Endodermal cell (in vitro differentiated cells): Measurements from ENCODE around the gene RXRA. TPM values are rescaled to one million over a fixed set of nuclear protein-coding genes. Genes with fewer than 3 reads are reported as not detected.

Experiments used
- DNase-seq: peaks from one replicate; pipeline ENCODE4 v3.0.0-alpha.2; 2017
- H3K27ac ChIP-seq: 2 replicates; pipeline ENCODE4 v1.5.1; 2013; ENCODE audit warnings: mild to moderate bottlenecking, low read depth, low read length, moderate library complexity
- H3K27me3 ChIP-seq: 2 replicates; pipeline ENCODE4 v1.6.1; 2013; ENCODE audit warnings: mild to moderate bottlenecking, low read length, moderate library complexity; ENCODE audit not compliant: insufficient read depth, control insufficient read depth, poor library complexity, severe bottlenecking
- H3K36me3 ChIP-seq: 2 replicates; pipeline ENCODE4 v1.7.0; 2013; ENCODE audit warnings: mild to moderate bottlenecking, low read length, moderate library complexity; ENCODE audit not compliant: control insufficient read depth, insufficient read depth
- H3K4me1 ChIP-seq: one replicate; pipeline ENCODE4 v1.7.0; 2013; ENCODE audit warnings: low read length; ENCODE audit not compliant: control insufficient read depth, insufficient read depth
- H3K4me3 ChIP-seq: 2 replicates; pipeline ENCODE4 v1.5.1; 2013; ENCODE audit warnings: mild to moderate bottlenecking, low read length, moderate library complexity
- H3K9ac ChIP-seq: 2 replicates; pipeline ENCODE4 v1.6.1; 2013; ENCODE audit warnings: mild to moderate bottlenecking, low read length, moderate library complexity; ENCODE audit not compliant: poor library complexity, severe bottlenecking; ENCODE audit errors: extremely low read depth
- H3K9me3 ChIP-seq: 2 replicates; pipeline ENCODE4 v1.6.1; 2013; ENCODE audit warnings: mild to moderate bottlenecking, low read length, moderate library complexity; ENCODE audit not compliant: control insufficient read depth
- H3K27ac Mint-ChIP-seq: 2 replicates; pipeline ENCODE4 v1.8.0; 2020; ENCODE audit warnings: mixed read lengths
- H3K27me3 Mint-ChIP-seq: 2 replicates; pipeline ENCODE4 v1.8.0; 2021; ENCODE audit warnings: mild to moderate bottlenecking, mixed read lengths; ENCODE audit not compliant: insufficient read depth
- H3K36me3 Mint-ChIP-seq: 2 replicates; pipeline ENCODE4 v1.8.0; 2020; ENCODE audit warnings: low read depth, mixed read lengths
- H3K4me1 Mint-ChIP-seq: 2 replicates; pipeline ENCODE4 v1.8.0; 2020; ENCODE audit warnings: mixed read lengths
- H3K4me3 Mint-ChIP-seq: 2 replicates; pipeline ENCODE4 v1.8.0; 2020; ENCODE audit warnings: mild to moderate bottlenecking, moderate library complexity, mixed read lengths
- H3K9me3 Mint-ChIP-seq: 2 replicates; pipeline ENCODE4 v1.8.0; 2020; ENCODE audit warnings: mild to moderate bottlenecking, mixed read lengths
- CTCF ChIP-seq: fragments of 200-600 bp; sonication (generic); conservative IDR thresholded peaks from 2 replicates; pipeline ENCODE4 v1.5.0; 2021; ENCODE audit warnings: antibody characterized with exemption, mild to moderate bottlenecking
- WGBS, 2 experiments: methylation state at CpG; one replicate each; pipeline versions ENCODE4 v1.1.5 to v1.1.7; 2013; ENCODE audit warnings: missing lambda C conversion rate in 2 of 2, mixed read lengths in 1 of 2; ENCODE audit not compliant: insufficient coverage in 1 of 2, insufficient read length in 1 of 2; 5-methylcytosine and 5-hydroxymethylcytosine counted together
- total RNA-seq, 2 donors: library from RNA; stranded (reverse); fragmentation: NEBNext Ultra II Directional in 1 of 2; extraction: Animal tissue kit (Norgen Biotek cat#: 25700) in 1 of 2; gene quantifications; 2 replicates in 1 of 2; 3 replicates in 1 of 2; pipeline ENCODE4 v1.2.1, GENCODE V29; 2021

The RXRA gene
- total RNA-seq, 2 donors from 2014 or later = 58.3 to 70.6 TPM

DNA sequence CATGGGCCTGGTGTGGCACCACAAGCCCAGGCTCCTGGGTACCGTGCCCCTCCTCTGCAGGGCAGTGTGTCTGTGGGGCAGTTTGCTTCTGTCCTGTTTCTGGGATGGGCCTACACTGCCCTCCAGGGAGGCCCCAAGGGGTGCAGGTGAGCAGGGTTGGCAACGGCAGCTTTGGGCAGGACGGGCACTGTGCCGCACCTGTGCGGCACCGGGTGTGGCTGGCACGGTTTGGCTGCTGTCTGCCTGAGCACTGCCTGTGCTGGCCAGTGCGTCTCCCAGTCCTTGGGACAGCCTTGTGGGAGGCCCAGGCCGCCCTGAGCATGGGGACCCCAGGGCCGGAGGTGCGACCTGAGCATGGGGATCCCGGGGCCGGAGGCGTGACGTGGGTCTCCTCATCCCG, 37.2 kb downstream of the RXRA start:
- Histone ChIP-seq H3K9ac (no peak overlapping the region), H3K4me3 (no peak overlapping the region), H3K27me3 (no peaks in the 10 kb centered on the region), H3K9me3 (no peaks in the 10 kb centered on the region), H3K4me1 (peaks cover 5% of the 10 kb centered on the region), H3K27ac (no peak overlapping the region), H3K36me3 (no peaks in the 10 kb centered on the region)
- H3K36me3 Mint-ChIP-seq = no peaks in the 10 kb centered on the region
- TF ChIP-seq CTCF = no peak
- WGBS, 2 experiments = 93 to 98% methylated on average over 8 to 16 of the region's 16 CpGs
- no peaks in the 10 kb centered on the region for H3K27me3 Mint-ChIP-seq
- no peaks in the 10 kb centered on the region for H3K9me3 Mint-ChIP-seq
- H3K4me3 Mint-ChIP-seq = no peak overlapping the region
- no peak overlapping the region for H3K27ac Mint-ChIP-seq
- peaks cover 6% of the 10 kb centered on the region for H3K4me1 Mint-ChIP-seq
- DNase-seq = no peak

- H3K9me3 Mint-ChIP-seq = no peaks in the 10 kb centered on the region
- 83 to 91% methylated on average over 2 to 13 of the region's 13 CpGs for WGBS, 2 experiments
- H3K27me3 Mint-ChIP-seq = no peaks in the 10 kb centered on the region
- Histone ChIP-seq H3K27me3 (no peaks in the 10 kb centered on the region), H3K4me3 (no peak overlapping the region), H3K4me1 (peaks cover 5% of the 10 kb centered on the region), H3K9ac (no peak overlapping the region), H3K36me3 (no peaks in the 10 kb centered on the region), H3K9me3 (no peaks in the 10 kb centered on the region), H3K27ac (no peak overlapping the region)
- no peaks in the 10 kb centered on the region for H3K4me1 Mint-ChIP-seq
- no peaks in the 10 kb centered on the region for H3K36me3 Mint-ChIP-seq
- DNase-seq = no peak
- H3K4me3 Mint-ChIP-seq = no peak overlapping the region
- peak; percentile 28 for TF ChIP-seq CTCF
- H3K27ac Mint-ChIP-seq = peak overlapping the region; percentile 35
These were observed 38.3 kb downstream of the RXRA start for GRCh38 chr9:134364391-134365114.

DNA sequence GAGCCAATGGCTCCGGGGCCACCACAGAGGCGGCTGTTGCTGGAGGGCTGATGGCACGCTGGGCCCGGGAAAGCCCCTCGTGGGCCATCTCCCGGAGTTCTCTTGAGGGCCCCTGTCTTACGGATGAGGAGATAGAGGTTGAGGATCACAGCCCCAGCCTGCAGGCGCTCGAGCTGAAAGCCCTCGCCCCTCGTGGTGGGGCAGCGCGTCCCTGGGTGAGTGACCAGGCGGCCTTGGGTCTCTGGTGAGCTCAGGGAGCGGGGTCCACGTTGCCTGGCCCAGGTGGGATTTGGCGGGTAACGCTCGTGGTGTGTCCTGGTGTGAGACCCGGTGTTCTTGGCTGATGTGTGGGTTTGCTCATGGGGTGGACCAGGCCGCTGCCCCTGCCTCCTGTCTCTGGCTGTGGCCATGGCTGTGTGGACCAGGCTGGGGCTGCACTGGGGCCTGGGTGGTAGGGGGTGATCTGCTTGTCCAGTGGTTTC, 38.9 kb downstream of the RXRA start:
- no peaks in the 10 kb centered on the region for H3K36me3 ChIP-seq
- TF ChIP-seq CTCF = no peak
- no peaks in the 10 kb centered on the region for H3K27me3 ChIP-seq
- Mint-ChIP-seq H3K36me3 (no peaks in the 10 kb centered on the region), H3K27ac (peak overlapping the region; percentile 65), H3K9me3 (no peaks in the 10 kb centered on the region), H3K4me3 (no peak overlapping the region), H3K27me3 (no peaks in the 10 kb centered on the region), H3K4me1 (no peaks in the 10 kb centered on the region)
- peaks cover 5% of the 10 kb centered on the region for H3K4me1 ChIP-seq
- no peak for DNase-seq
- H3K9ac ChIP-seq = no peak overlapping the region
- WGBS, 2 experiments = 93 to 94% methylated on average over 11 to 21 of the region's 21 CpGs
- H3K9me3 ChIP-seq = no peaks in the 10 kb centered on the region
- peak overlapping the region; percentile 44 for H3K27ac ChIP-seq
- H3K4me3 ChIP-seq = no peak overlapping the region
